ENCODE measurements around the gene TTC32.

TTC32 gene

DNA sequence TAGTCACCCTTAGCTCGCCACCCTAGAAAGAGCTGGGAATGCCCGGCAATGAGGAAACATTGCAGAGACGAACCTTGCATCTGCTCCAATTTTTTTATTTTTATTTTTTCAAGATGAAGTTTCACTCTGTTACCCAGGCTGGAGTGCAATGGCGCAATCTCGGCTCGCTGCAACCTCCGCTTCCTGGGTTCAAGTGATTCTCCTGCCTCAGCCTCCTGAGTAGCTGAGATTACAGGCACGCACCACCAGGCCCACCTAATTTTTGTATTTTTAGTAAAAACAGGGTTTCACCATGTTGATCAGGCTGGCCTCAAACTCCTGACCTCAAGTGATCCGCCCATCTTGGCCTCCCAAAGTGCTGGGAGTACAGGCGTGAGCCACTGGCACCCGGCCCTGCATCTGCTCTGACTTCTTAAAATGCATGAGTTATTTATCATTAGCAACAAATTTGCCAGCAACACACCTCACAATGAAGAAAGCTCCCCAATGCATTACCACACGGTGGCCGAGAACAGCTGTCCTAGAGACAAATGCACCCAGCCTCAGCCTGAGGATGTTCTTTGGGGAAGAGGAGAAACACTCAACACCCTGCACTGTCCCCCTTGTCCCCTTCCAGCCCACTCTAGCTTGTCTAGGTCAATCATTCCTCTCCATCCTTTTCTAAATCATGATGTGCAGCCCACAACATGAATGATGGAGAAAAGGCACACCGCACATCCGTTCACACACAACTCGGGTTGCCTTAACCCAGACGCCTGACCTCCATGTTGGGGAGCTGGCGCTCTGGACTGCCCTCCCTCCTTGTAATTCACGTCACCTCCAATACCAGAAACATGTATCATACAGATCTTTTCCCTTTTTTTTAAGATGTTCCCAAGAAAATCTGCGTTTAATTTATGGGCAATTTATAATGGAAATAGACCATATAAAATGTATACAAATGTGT lies 46.9 kb downstream of the TTC32 start:
- Mint-ChIP-seq H3K27me3 (peaks cover 15% of the 10 kb centered on the region), H3K27ac (no peak overlapping the region), H3K36me3 (no peaks in the 10 kb centered on the region), H3K9me3 (no peaks in the 10 kb centered on the region), H3K4me3 (no peak overlapping the region), H3K4me1 (no peaks in the 10 kb centered on the region)
- ATAC-seq, result no peak

DNA sequence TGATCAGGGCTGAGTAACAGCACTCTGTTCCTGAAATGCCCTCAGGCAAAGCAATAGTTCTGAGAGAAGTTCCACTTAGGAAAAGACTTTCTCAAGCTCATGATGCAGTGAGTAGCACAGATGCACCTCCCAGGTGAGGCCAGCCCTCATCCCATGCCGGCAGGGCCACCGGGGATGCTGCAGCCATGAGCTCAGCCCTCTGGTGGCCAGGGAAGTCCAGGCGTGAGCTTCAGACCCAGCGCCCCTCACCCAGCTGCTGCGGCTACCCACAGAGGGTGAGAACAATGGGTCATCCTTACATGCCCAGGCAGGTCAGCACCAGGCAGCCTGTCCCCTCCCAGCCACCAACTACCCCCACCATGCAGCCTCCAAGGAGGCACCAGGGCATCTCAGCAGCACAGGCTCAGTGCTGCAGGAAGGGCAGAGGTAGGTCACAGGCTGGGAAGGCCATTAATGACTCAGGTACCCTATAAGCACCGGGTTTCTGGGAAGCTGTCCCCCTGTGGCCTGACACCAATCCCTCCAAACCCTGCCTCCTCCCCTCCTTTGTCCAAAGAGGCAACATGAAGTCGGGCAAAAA lies 50.6 kb downstream of the TTC32 start:
- peaks cover 7% of the 10 kb centered on the region for H3K27me3 Mint-ChIP-seq
- ATAC-seq, result peak; percentile 3
- no peak overlapping the region for H3K4me3 Mint-ChIP-seq
- no peaks in the 10 kb centered on the region for H3K9me3 Mint-ChIP-seq
- H3K36me3 Mint-ChIP-seq, result no peaks in the 10 kb centered on the region
- no peaks in the 10 kb centered on the region for H3K4me1 Mint-ChIP-seq
- no peak overlapping the region for H3K27ac Mint-ChIP-seq

DNA sequence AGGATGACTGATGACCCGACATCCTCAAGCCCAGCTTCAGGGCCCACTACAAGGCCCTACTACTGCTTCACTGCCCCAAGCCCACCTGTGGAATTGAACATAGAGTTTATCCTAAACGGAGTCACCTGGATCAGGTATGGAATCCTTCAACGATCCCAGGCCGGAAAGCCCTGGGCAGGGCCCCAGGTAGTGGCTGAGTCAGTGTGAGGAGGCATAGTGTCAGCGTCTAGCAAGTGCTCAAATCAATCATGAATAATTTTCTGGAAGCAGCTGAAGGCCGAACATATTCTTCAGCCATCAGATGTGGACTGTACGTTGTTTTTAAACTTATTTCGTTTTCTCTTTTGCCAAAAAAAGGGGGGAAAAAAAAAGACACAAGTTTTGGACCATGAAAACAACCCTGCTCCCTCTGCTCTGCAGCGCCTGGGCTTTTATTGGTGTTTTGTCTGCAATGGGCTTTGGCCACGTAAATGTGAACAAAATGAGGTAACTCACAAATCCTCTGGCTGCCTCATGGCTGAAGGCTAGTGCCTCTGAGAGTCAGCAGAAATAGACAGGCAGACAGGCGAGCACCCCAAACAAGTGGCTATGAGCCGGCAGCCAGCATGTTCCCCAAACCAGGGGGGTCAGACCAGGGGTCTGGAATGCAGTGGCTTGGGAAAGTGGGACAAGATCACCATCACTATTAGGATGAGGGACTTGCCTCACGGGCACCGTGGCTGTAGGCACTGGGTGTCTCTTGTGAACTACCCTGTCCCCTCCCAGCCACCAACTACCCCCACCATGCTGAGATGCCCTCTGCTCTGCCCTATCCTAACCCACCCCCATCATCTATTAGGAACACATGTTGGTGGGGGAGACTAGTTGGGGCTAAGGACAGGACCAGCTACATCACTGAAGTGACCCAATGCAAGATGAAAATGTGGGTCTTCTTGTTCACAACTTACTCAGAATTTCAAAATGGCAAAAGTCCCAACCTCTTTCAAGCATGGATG lies 51.4 kb downstream of the TTC32 start:
- H3K27me3 Mint-ChIP-seq, result peaks cover 6% of the 10 kb centered on the region
- no peak overlapping the region for H3K27ac Mint-ChIP-seq
- no peaks in the 10 kb centered on the region for H3K4me1 Mint-ChIP-seq

DNA sequence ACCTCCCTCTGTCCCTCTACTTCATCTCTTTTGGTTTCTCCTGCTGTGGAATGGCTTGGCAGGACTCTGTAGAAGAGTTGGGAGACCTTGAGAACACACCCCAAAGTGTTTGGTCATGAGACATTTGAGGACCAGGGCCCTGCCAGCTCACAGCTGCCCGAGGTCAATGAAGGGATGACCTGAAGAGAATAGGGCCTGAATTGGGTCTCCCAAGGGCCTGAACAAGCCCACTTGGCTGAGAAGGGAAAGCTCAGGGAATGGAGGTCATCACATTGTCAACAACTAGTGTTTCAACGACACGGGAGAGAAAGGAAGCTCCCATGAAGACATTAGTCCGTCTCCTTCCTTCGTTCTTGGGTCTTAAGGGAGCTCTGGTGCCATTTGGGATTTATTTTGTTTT lies 52.8 kb downstream of the TTC32 start:
- no peaks in the 10 kb centered on the region for H3K9me3 Mint-ChIP-seq
- no peaks in the 10 kb centered on the region for H3K36me3 Mint-ChIP-seq
- H3K4me1 Mint-ChIP-seq, result no peaks in the 10 kb centered on the region
- H3K4me3 Mint-ChIP-seq, result no peak overlapping the region
- ATAC-seq, result no peak
- no peak overlapping the region for H3K27ac Mint-ChIP-seq
- peaks cover 11% of the 10 kb centered on the region for H3K27me3 Mint-ChIP-seq

More for the DNA sequence above, 51.4 kb downstream of the TTC32 start:
- Mint-ChIP-seq H3K36me3 (no peaks in the 10 kb centered on the region), H3K4me3 (no peak overlapping the region), H3K9me3 (no peaks in the 10 kb centered on the region)
- ATAC-seq, result no peak

DNA sequence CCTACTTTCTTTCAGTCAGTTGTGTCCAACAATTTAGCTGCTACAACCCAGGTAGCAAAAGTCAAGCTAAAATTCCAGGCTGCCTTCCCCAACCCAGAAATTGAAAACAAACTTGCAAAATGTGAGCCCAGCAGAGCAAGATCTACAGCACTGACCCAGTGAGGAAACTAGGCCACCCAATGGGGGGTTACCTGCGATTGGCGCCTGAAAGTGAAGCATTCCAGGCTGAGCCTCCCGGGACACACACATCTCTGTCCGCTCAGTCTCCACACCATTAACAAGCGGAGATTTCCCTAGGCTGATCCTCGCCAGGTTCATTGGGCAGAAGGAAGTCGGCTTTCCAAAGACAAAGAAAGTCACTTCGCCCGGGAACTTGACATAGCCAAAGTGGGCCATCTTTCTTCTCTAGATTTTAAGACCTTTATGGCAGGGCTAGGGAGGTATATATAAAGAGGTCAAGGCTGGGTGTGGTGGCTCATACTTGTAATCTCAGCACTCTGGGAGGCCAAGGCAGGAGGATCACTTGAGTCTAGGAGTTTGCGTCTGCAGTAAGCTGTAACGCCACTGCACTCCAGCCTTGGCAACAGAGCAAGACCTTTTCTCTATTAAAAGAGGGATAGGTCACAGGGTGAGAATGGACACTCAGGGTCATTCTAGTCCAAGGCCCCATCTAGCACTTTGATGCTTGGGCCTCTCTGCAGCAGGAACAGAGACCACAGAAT lies 53.6 kb downstream of the TTC32 start:
- ATAC-seq, result no peak
- no peaks in the 10 kb centered on the region for H3K4me1 Mint-ChIP-seq

DNA sequence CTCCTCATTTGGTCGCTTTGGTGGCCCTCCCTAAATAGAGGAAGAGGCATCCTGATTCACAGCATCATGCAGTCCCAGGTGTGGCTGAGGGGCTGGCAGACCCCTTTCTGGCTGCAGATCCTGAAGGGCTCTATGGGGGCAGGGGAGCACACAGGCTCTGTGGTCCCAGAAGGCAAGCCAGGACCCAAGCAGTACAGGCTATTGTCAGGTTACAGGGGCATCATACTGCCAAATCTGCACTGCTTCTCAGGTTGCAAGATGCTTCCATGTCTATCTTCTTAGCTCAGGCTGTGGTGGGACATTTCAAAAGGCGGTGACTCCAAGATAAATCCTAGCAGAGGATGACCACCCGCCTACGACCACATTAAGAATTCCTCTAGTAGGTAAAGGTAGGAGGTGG lies 54.3 kb downstream of the TTC32 start:
- no peaks in the 10 kb centered on the region for H3K9me3 Mint-ChIP-seq
- no peak overlapping the region for H3K4me3 Mint-ChIP-seq
- no peak for ATAC-seq
- H3K27me3 Mint-ChIP-seq, result peaks cover 16% of the 10 kb centered on the region
- no peaks in the 10 kb centered on the region for H3K4me1 Mint-ChIP-seq
- no peaks in the 10 kb centered on the region for H3K36me3 Mint-ChIP-seq
- no peak overlapping the region for H3K27ac Mint-ChIP-seq

More for the DNA sequence above, 53.6 kb downstream of the TTC32 start:
- H3K27ac Mint-ChIP-seq, result no peak overlapping the region
- H3K9me3 Mint-ChIP-seq, result no peaks in the 10 kb centered on the region
- peaks cover 16% of the 10 kb centered on the region for H3K27me3 Mint-ChIP-seq
- no peaks in the 10 kb centered on the region for H3K36me3 Mint-ChIP-seq
- H3K4me3 Mint-ChIP-seq, result no peak overlapping the region

Data from stimulated activated memory B cell treated with anti-CD40 and anti-IgM and Interleukin-4, amounts not matched to agents 10 μg/mL and 1 μg/mL and 100 μg/mL, for 72 hours (primary cell).